Naive thymus-derived CD8-positive, alpha-beta T cell (primary cell): ENCODE data around the gene DIS3L2. TPM values are rescaled to one million over a fixed set of nuclear protein-coding genes. Genes with fewer than 3 reads are reported as not detected.
A peak's percentile ranks its signal among the peaks of the same experiment; 100 is the strongest.
"Not testable (repeated sequence)": the region's sequence is repeated elsewhere in the genome, so short reads cannot be mapped to it uniquely, and the experiment has no call there.

Experiments
- ATAC-seq, 2 donors: fragments of 150-1000 bp; cut with Tn5 transposase in 1 of 2; sonication (Bioruptor Pico), chemical (Tn5 transposase) in 1 of 2; 1 replicate in 1 of 2; 2 replicates in 1 of 2; pipeline ENCODE4 v1.10.0; 2021; ENCODE audit warnings: mild to moderate bottlenecking in 2 of 2, moderate library complexity in 2 of 2
- POLR2A ChIA-PET: fragments of 350-600 bp; sonication (Branson Sonifier 250); formaldehyde crosslinking; loops from one replicate; lab custom pipeline; 2021; ENCODE audit warnings: antibody characterized with exemption; lab: Charles Lee
- DNase-seq, 10 donors: peaks; one replicate each; pipeline versions ENCODE4 v3.0.0 to v3.0.0-alpha.2; 2020 to 2022
- H3K27ac Mint-ChIP-seq, 10 donors: one replicate each; pipeline ENCODE4 v1.8.0; 2020 to 2022; ENCODE audit warnings: mild to moderate bottlenecking in 10 of 10, mixed read lengths in 10 of 10, moderate library complexity in 4 of 10, inconsistent platforms in 1 of 10
- H3K27me3 Mint-ChIP-seq, 5 donors: one replicate each; pipeline ENCODE4 v1.8.0; 2021 to 2022; ENCODE audit warnings: mixed read lengths in 5 of 5
- H3K36me3 Mint-ChIP-seq, 3 donors: one replicate each; pipeline ENCODE4 v1.8.0; 2020 to 2022; ENCODE audit warnings: mixed read lengths in 3 of 3, mild to moderate bottlenecking in 2 of 3, inconsistent platforms in 1 of 3
- H3K4me1 Mint-ChIP-seq, 4 donors: one replicate each; pipeline ENCODE4 v1.8.0; 2021 to 2022; ENCODE audit warnings: mixed read lengths in 4 of 4
- H3K4me3 Mint-ChIP-seq, 10 donors: one replicate each; pipeline ENCODE4 v1.8.0; 2020 to 2022; ENCODE audit warnings: mild to moderate bottlenecking in 10 of 10, mixed read lengths in 10 of 10, moderate library complexity in 6 of 10, inconsistent platforms in 1 of 10
- H3K9me3 Mint-ChIP-seq, 9 donors: one replicate each; pipeline ENCODE4 v1.8.0; 2020 to 2022; ENCODE audit warnings: mixed read lengths in 9 of 9, mild to moderate bottlenecking in 3 of 9, inconsistent platforms in 1 of 9, moderate library complexity in 1 of 9
- polyA plus RNA-seq, 3 donors: library from polyadenylated mRNA; unstranded; fragments of 300-500 nt; fragmentation: Illumina TruSeq; gene quantifications; one replicate each; pipeline ENCODE4 v1.2.3, GENCODE V29; 2021
- total RNA-seq, 8 experiments: library from RNA in 2 of 8; stranded (reverse) in 2 of 8; gene quantifications; one replicate each; pipeline ENCODE4 v1.2.3 and lab custom pipeline; 2021 to 2026

Gene DIS3L2
- total and polyA plus RNA-seq, 5 experiments from 2014 or later: 12.5 to 59.1 (median 17.2) TPM

GRCh38 chr2:232353096-232353495, 391.6 kb downstream of the DIS3L2 start:
- no peaks in the 10 kb centered on the region for H3K36me3 Mint-ChIP-seq
- peaks cover 0 to 26% (median 5%) of the 10 kb centered on the region in 4 donors for H3K4me1 Mint-ChIP-seq
- H3K4me3 Mint-ChIP-seq: peak overlapping the region in 1 of 10 donors; percentile 42
- peaks cover 6 to 21% (median 16%) of the 10 kb centered on the region in 5 donors for H3K27me3 Mint-ChIP-seq
- H3K27ac Mint-ChIP-seq: no peak overlapping the region
- peak in 1 of 10 donors; percentile 60 for DNase-seq
- no peak for ATAC-seq
- POLR2A ChIA-PET: no interaction called here
- H3K9me3 Mint-ChIP-seq: peaks cover 0 to 3% (median 0%) of the 10 kb centered on the region in 9 donors

GRCh38 chr2:232353660-232354059, 392.1 kb downstream of the DIS3L2 start:
- peaks cover 6 to 21% (median 16%) of the 10 kb centered on the region in 5 donors for H3K27me3 Mint-ChIP-seq
- H3K36me3 Mint-ChIP-seq: no peaks in the 10 kb centered on the region
- H3K4me3 Mint-ChIP-seq: peak overlapping the region in 4 of 10 donors; percentile 1 to 42 (median 30)

GRCh38 chr2:232354069-232354468, 392.6 kb downstream of the DIS3L2 start:
- Mint-ChIP-seq H3K9me3 (peaks cover 0 to 4% (median 0%) of the 10 kb centered on the region in 9 donors), H3K4me1 (peaks cover 0 to 21% (median 5%) of the 10 kb centered on the region in 4 donors), H3K27me3 (peaks cover 6 to 21% (median 16%) of the 10 kb centered on the region in 5 donors), H3K4me3 (peak overlapping the region in 1 of 10 donors; percentile 37), H3K27ac (no peak overlapping the region), H3K36me3 (no peaks in the 10 kb centered on the region)
- DNase-seq: peak in 1 of 10 donors; percentile 54
- POLR2A ChIA-PET: no interaction called here
- ATAC-seq: no peak

More at GRCh38 chr2:232353660-232354059, 392.1 kb downstream of the DIS3L2 start:
- POLR2A ChIA-PET: no interaction called here
- H3K27ac Mint-ChIP-seq: peak overlapping the region in 1 of 10 donors; percentile 59
- ATAC-seq (no peak), DNase-seq (no peak)
- H3K9me3 Mint-ChIP-seq: peaks cover 0 to 4% (median 0%) of the 10 kb centered on the region in 9 donors
- peaks cover 0 to 24% (median 5%) of the 10 kb centered on the region in 4 donors for H3K4me1 Mint-ChIP-seq

GRCh38 chr2:232361646-232362045, 400.1 kb downstream of the DIS3L2 start:
- peaks cover 13 to 38% (median 33%) of the 10 kb centered on the region in 4 donors for H3K4me1 Mint-ChIP-seq
- POLR2A ChIA-PET: no interaction called here

GRCh38 chr2:232362174-232362900, 400.8 kb downstream of the DIS3L2 start:
- DNase-seq (peak in 1 of 10 donors; percentile 30), ATAC-seq (no peak)
- H3K36me3 Mint-ChIP-seq: no peaks in the 10 kb centered on the region
- peak overlapping the region in 9 of 10 donors; percentile 38 to 91 (median 56) for H3K4me3 Mint-ChIP-seq
- peaks cover 0 to 2% (median 0%) of the 10 kb centered on the region in 5 donors for H3K27me3 Mint-ChIP-seq
- peaks cover 0 to 3% (median 0%) of the 10 kb centered on the region in 9 donors for H3K9me3 Mint-ChIP-seq
- peaks cover 13 to 42% (median 33%) of the 10 kb centered on the region in 4 donors for H3K4me1 Mint-ChIP-seq
- H3K27ac Mint-ChIP-seq: peak overlapping the region in 5 of 10 donors; percentile 43 to 65 (median 53)
- POLR2A ChIA-PET: no interaction called here

More at GRCh38 chr2:232361646-232362045, 400.1 kb downstream of the DIS3L2 start:
- H3K27ac Mint-ChIP-seq: no peak overlapping the region
- ATAC-seq (no peak), DNase-seq (no peak)
- H3K36me3 Mint-ChIP-seq: no peaks in the 10 kb centered on the region
- peaks cover 0 to 3% (median 0%) of the 10 kb centered on the region in 9 donors for H3K9me3 Mint-ChIP-seq
- peaks cover 0 to 2% (median 0%) of the 10 kb centered on the region in 5 donors for H3K27me3 Mint-ChIP-seq
- peak overlapping the region in 1 of 10 donors; percentile 18 for H3K4me3 Mint-ChIP-seq

- ATAC-seq, H3K36me3 Mint-ChIP-seq, H3K27me3 Mint-ChIP-seq, H3K9me3 Mint-ChIP-seq: not testable (repeated sequence)
- peak in 1 of 10 donors; percentile 32 for DNase-seq
- Mint-ChIP-seq H3K4me1 (peaks cover 13 to 42% (median 33%) of the 10 kb centered on the region in 4 donors), H3K27ac (peak overlapping the region; percentile 72 to 95 (median 92)), H3K4me3 (peak overlapping the region; percentile 83 to 96 (median 92))
- POLR2A ChIA-PET: interaction anchor here (0.5 kb wide), 1 partner anchor 1025 kb away, joined by 4 read pairs; no protein-coding TSS in a partner anchor
These were observed 401.7 kb downstream of the DIS3L2 start for GRCh38 chr2:232363064-232363783.

- H3K4me3 Mint-ChIP-seq: peak overlapping the region; percentile 83 to 96 (median 92)
- POLR2A ChIA-PET: interaction anchor here (0.5 to 1.2 kb wide), 2 partner anchors 9 to 1025 kb away, joined by 3 to 4 read pairs; no protein-coding TSS in a partner anchor
These were observed 402.5 kb downstream of the DIS3L2 start for GRCh38 chr2:232363784-232364615.

GRCh38 chr2:232364806-232365594, 403.5 kb downstream of the DIS3L2 start:
- Mint-ChIP-seq H3K4me3 (peak overlapping the region in 9 of 10 donors; percentile 45 to 91 (median 63)), H3K27ac (peak overlapping the region in 6 of 10 donors; percentile 24 to 76 (median 50)), H3K4me1 (peaks cover 13 to 46% (median 34%) of the 10 kb centered on the region in 4 donors)
- H3K27me3 Mint-ChIP-seq, H3K9me3 Mint-ChIP-seq, H3K36me3 Mint-ChIP-seq, ATAC-seq: not testable (repeated sequence)
- POLR2A ChIA-PET: interaction anchor here (1.2 kb wide), 1 partner anchor 10 kb away, joined by 3 read pairs; no protein-coding TSS in a partner anchor
- DNase-seq: peak in 1 of 10 donors; percentile 34

More at GRCh38 chr2:232363784-232364615, 402.5 kb downstream of the DIS3L2 start:
- Mint-ChIP-seq H3K27ac (peak overlapping the region; percentile 72 to 95 (median 92)), H3K4me1 (peaks cover 13 to 42% (median 33%) of the 10 kb centered on the region in 4 donors), H3K9me3 (peaks cover 0 to 2% (median 0%) of the 10 kb centered on the region in 9 donors), H3K27me3 (no peaks in the 10 kb centered on the region), H3K36me3 (no peaks in the 10 kb centered on the region)
- ATAC-seq: peak; percentile 67 to 74
- peak in 5 of 10 donors; percentile 27 to 63 (median 51) for DNase-seq

- DNase-seq (peak in 1 of 10 donors; percentile 38), ATAC-seq (peak; percentile 62 to 75)
- peak overlapping the region in 5 of 10 donors; percentile 20 to 59 (median 53) for H3K27ac Mint-ChIP-seq
- peaks cover 14 to 46% (median 34%) of the 10 kb centered on the region in 4 donors for H3K4me1 Mint-ChIP-seq
- H3K36me3 Mint-ChIP-seq: no peaks in the 10 kb centered on the region
- peak overlapping the region in 2 of 10 donors; percentile 34 to 91 for H3K4me3 Mint-ChIP-seq
- no peaks in the 10 kb centered on the region for H3K27me3 Mint-ChIP-seq
- peaks cover 0 to 2% (median 0%) of the 10 kb centered on the region in 9 donors for H3K9me3 Mint-ChIP-seq
- POLR2A ChIA-PET: interaction anchor here (0.6 kb wide), 1 partner anchor 612 kb away, joined by 3 read pairs; no protein-coding TSS in a partner anchor
These were observed 404.3 kb downstream of the DIS3L2 start for GRCh38 chr2:232365621-232366321.

GRCh38 chr2:232366461-232366860, 404.9 kb downstream of the DIS3L2 start:
- POLR2A ChIA-PET, H3K36me3 Mint-ChIP-seq, DNase-seq, H3K27me3 Mint-ChIP-seq, ATAC-seq, H3K9me3 Mint-ChIP-seq, H3K27ac Mint-ChIP-seq, H3K4me3 Mint-ChIP-seq: not testable (repeated sequence)
- peaks cover 14 to 46% (median 35%) of the 10 kb centered on the region in 4 donors for H3K4me1 Mint-ChIP-seq
